HG03045 (cell line): Measurements from ENCODE around the gene SLC16A6.
A peak's percentile ranks its signal among the peaks of the same experiment; 100 is the strongest.
"Not testable (repeated sequence)": the region's sequence is repeated elsewhere in the genome, so short reads cannot be mapped to it uniquely, and the experiment has no call there.

Experiments
- ATAC-seq: cut with Tn5 transposase; IDR thresholded peaks from one replicate; pipeline ENCODE4 v1.9.1; 2021; ENCODE audit warnings: mild to moderate bottlenecking, moderate library complexity; ENCODE audit not compliant: unreplicated experiment

Gene SLC16A6

DNA sequence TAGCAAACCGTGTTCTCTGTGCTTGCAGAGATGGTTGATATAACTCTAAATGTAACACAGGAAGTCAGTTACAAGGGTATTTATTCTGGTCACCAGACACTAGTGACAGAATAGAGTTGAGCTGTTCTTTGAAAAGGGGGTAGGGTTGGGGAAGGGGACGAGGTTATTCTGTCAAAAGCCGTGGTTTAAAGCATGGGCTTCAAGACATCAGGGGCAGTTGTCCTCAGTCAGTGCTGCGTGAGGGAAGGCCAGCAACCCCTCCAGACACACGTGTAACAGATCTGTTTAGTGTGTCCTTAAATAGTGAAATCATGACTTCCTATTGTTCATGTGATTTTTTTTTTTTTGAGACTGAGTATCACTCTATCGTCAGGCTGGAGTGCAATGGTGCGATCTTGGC lies 37.5 kb downstream of the SLC16A6 start:
- ATAC-seq: not testable (repeated sequence)

DNA sequence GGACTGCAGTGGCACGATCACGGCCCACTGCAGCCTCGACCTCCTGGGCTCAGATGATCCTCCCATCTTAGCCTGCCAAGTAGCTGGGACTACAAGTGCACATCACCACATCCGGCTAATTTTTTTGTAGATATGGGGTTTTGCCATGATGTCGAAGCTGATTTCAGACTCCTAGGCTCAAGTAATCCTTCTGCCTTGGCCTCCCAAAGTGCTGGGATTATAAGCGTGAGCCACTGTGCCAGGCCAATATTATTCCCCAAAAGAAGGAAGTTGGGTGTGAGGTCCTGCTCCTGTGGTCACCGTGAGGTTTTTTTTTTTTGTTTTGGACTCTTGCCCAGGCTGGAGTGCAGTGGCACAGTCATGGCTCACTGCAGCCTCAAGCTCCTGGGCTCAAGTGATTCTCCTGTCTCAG lies 41.6 kb downstream of the SLC16A6 start:
- ATAC-seq: no peak

DNA sequence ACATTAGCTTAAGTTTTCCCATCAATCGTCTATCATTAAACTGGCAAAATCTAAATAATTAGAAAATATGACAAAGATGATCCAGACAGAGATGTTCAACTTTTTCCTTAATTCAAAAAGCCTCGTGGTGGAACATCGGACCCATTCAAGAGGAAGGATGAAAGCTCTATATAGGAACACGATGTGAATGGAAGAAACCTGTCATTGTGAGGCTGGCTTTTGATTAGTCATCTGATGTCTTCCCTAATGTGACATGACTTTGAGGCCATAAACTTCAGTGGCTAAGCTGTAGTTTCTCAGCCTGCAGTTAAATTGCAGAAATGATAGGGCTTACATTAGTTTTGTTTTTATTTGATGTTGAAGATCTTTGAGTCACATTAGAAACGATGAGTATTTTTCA lies 42.0 kb downstream of the SLC16A6 start:
- no peak for ATAC-seq

DNA sequence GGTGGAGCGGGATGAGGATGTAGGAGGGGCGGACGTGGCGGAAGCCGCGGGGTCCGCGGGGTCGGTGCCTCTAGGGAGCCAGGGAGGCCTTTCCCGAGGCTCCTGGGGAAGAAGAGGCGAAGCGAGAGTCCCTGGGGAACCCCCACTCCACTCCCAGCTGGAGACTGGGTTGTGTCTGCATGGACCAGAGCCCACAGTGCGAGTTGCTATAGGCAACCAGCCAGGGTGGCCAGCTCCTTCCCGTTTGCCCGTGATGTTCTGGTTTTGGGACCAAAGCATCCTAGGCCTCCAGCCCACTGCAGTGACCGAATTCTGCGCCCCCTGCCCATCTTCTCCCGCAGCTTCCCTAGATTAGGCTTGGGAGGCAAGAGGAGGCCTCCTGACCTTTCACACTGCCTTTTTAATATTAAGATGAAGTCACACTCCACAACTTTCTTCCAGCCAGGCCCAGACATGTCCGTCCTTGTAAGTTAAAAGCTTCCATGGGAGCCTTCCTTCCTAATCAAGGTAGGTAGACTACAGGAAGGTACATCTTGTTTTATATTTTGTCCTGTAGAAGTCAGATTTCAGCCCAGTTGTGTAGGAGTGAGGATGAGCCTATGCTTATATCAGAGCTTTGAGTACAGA lies 42.6 kb downstream of the SLC16A6 start:
- peak; percentile 35 for ATAC-seq

DNA sequence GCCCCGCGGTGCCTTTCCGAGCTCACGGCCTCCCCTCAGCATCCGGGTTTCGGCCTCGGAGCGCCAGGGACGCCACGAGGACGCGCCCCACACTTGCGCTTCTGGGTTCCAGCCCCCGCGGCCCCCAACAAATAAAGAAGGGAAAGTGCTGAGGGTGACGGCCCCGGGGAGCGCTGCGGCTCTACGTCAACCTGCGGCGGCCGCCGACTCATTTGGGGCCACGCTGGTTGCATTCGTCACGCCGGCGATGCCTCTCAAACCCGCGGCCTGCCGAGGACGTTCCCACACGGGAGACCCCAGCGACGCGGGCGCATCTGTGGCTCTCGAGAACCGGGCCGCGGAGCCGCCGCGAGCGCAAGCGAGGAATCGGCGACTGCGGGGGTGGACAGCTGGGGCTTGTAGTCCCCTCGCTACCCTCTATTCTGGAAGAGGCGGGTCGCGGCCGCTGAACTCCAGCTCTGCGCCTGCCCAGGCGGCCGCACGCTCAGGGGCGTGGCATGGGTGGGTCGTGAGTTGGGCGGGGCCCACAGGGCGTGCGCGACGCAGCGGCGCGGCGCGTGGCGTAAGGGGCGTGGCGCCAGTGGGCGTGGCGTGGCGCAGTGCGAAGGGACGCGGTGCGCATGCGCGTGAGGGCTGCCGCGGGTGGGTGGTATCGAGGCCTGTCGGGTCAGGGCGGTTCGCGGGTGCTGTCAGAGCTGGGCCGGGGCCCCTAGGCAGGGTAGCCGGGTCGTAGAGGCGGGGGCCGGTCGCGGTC lies 43.3 kb downstream of the SLC16A6 start, which contains the start of gene AMZ2:
Gene AMZ2, plus strand, starts transcription at position 599 of the 754 bp plus-strand sequence. CDS start 2,145 bp downstream, outside the sequence.
- peak; percentile 90 for ATAC-seq

DNA sequence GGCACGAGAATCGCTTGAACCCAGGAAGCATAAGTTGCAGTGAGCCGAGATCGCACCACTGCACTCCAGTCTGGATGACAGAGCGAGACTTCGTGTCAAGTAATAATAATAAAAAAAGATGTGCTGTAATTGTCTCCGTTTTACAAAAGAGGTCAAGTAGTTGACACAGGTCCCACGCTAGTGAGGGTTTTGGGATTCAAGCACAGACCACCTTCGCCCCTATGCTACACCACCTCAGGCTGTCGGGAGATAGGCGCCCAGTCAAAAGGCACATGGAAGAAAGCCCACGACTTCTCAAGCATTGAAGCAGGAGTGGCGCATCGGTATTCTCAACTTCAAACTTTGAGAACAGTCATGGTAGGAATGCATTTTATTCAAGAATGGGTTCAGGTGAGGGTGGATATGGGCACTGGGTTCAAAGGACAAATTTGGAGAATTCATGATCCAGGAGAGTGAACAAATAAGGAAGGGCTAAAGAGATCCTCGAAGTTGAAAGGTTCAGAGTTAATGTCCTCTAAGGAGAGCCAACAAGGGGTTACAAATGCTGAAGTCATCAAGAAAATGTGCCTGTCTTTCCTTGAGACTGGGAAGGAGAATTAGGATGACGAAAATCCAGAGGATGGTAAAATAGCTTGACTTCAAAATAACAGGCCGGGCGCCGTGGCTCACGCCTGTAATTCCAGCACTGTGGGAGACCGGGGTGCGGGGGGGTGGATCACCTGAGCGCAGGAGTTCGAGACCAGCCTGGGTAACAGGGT lies 44.5 kb downstream of the SLC16A6 start:
- ATAC-seq: no peak

DNA sequence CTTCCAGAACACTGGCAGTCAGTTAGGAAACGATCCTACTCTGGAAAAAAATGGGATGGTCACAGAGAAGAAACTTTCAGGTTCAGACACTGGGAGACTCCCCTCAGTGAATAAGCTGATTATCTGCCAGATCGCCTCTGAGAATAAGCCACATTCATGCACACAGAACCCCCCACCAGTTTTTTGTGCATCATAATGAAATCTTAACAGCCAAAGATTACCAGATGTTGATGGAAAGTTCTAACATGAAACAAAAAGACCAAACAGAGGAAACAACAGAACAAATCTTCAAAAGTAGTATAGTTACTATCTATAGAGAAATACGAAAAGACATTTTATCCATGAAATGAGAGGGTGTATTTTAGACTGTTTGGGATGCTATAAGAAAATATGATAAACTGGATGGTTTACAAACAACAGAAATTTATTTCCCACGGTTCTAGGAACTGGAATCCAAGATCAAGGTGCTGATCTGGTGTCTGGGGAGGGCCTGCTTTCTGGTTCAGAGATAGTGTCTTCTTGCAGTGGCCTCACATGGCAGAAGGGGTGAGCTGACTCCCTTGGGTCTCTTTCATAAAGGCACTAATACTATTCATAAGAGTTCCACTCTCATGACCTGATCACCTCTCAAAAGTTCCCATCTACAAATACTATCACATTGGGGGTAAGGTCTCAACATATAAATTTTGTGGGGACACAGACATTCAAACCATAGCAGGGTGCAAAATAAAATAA lies 51.1 kb downstream of the SLC16A6 start:
- ATAC-seq: no peak

DNA sequence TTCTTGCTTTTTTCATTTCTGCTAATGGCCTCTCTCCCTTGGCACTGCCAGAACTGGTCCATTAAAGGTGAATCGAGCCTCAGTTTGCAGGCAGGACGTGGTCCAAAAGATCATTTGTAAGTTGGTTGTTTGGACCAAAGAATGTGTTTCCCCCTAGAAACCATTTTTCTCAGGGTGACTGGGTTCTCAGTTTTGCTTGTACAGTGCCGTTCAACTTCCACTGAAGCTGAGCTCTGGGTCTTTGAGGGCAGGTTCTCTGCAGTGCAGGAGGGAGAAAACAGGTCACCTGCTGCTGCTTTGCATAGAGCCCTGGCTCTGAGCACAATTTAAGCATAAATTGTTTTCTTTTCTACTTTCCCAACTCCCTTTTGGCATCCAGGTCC lies 52.1 kb downstream of the SLC16A6 start:
- no peak for ATAC-seq

DNA sequence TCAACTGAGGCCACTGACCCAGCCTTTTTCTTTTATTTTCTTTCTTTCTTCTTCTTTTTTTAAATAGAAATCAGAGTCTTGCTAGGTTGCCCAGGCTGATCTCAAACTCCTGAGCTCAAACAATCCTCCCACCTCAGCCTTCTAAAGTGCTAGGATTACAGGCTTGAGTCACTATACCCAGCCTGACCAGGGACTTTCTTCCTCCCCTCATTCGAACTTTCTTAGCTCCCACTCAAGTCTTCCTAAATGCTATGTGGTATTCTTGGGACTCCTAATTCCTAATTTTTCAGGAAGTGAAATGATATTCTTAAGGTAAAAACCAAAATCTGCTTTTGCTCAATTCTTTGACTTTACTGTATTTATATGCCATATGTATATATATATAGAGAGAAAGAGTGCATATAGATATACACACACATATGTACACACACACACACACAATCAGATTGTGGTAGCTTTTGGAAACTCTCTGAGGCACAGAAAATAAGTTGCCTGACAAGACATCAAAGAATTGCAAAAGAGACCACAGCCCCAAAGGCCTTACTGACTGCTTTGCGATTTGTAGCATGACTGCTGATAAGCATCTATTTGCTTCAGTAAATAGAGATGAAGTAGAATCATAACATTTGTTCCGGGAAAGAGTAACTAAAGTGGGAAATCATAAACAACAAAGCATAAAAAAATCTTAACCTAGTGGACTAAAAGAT lies 52.6 kb downstream of the SLC16A6 start:
- peak; percentile 21 for ATAC-seq

DNA sequence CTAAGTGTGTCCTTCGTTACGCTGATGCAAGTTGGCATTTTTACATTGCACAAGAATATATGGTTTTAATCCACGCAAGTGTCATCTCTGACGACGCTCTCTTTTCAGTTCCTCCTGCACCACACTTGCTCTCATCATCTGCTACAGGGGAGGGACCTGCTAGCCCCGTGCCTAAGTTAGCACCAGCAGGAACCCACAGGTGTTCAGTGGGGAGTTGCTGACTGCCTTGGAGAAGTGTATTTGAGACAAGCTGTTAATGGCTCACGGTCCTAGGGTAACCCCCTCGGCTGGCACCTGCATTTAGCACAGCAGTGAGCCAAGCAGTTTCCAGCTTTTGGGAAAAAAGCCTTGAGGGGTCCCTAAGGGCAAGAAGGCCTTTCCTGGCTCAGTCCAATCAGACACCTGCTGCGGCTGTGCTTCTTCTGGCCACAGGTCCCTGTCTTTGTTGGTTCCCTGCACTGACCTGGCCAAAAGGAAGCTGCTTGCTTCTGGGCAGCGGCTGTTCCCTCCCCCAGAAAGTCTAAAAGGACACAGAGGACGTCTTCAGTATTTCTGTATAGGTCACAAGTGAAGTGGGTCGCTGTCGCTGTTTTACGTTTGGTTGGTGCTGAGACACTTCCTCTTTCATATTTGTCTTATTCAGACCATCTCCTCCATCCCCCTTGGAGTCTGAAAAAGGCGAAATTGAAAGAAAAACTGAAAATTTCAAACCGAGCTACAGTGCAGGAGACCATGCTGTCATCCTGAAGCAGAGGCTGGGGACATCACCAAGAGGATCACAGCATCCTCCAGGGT lies 53.4 kb downstream of the SLC16A6 start:
- ATAC-seq: peak; percentile 73

DNA sequence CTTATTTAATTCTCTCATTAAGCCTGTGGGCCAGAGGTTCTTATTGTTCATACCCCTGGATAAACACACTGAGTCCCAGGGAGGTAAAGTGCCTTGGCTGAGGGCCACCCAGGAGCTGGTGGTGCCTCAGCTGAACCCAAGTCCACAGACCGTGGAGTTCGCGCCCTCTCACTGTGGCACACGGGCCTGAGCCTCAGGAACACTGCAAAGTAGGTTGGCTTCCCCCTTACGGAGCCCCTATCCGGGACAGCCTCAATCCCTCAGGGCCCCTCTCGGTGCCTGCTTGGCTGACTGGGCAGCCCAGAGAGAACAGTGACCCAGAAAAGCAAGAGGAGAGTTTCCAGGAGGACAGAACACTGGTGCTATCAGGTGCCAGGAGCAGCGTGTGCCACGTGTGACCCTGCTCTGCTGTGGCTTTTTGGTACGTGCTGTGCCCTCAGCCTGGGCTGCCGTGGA lies 55.6 kb downstream of the SLC16A6 start:
- not testable (repeated sequence) for ATAC-seq

DNA sequence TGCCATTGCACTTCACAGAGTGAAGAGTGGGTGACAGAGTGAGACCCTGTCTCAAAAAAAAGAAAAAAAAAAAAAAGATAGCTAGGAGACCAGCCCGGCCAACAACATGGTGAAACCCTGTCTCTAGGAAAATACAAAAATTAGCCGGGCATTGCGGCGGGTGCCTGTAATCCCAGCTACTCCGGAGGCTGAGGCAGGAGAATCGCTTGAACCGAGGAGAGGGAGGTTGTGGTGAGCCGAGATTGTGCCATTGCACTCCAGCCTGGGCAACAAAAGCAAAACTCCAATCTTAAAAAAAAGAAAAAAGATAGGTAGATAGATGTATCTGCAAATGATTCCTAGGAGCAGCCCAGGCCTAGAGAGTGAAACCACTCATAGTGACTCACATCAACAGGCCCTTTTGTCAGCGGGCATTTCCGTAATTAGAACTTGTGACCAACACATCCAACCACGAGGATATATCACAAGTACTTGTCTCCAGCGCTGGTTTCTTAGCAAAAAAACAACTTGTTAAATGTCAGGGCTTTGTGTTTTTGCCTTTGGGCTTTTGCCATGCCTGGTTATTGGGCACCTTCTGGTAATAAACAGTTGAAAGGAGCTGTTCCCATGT lies 56.1 kb downstream of the SLC16A6 start:
- not testable (repeated sequence) for ATAC-seq

DNA sequence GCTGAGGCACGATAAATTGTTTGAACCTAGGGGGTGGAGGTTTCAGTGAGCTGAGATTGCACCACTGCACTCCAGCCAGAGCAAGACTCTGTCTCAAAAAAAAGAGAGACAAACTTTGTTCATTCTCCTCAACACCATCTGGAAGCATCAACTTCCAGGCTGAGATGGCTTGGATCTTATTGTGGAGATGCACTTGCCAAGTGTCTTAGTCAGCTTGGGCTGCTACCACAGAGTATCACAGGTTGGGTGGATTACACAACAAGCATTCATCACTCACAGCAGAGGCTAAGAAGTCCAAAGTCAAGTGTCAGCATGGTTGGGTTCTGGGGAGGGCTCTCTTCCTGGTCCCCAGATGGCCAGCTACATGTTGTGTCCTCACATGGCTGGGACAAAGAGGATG lies 58.2 kb downstream of the SLC16A6 start:
- ATAC-seq: not testable (repeated sequence)

DNA sequence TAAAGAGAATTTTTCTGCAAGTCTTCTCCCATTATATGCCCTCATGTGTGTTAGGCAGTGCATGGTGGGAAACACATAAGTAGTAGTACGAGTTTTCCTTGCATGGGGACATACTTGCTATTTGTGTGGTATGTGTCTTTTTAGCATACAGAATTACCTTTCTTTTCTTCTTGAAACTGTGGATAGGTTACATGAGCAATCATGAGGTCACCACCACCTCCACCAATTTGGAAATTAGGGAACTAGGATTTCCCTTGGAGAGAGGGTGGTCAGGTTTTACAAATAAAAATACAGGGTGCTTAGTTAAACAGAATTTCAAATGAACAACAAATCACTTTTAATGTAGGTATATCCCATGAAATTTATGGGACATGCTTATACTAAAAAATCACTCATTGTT lies 59.4 kb downstream of the SLC16A6 start:
- no peak for ATAC-seq

DNA sequence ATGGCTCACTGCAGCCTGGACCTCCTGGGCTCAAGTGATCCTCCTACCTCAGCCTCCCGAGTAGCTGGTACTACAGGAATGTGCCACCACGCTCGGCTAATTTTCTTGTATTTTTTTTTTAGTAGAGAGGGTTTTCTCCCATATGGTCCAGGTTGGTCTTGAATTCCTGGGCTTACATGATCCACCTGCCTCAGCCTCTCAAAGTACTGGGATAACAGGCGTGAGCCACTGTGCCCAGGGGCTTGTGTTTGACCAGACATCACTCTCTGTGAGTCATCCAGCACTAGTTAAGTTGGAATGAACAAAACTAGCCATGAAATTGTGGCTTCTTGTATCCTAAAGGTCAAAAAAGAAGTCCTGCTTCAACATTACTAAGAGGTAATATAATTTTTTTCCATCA lies 59.8 kb downstream of the SLC16A6 start:
- ATAC-seq: not testable (repeated sequence)

DNA sequence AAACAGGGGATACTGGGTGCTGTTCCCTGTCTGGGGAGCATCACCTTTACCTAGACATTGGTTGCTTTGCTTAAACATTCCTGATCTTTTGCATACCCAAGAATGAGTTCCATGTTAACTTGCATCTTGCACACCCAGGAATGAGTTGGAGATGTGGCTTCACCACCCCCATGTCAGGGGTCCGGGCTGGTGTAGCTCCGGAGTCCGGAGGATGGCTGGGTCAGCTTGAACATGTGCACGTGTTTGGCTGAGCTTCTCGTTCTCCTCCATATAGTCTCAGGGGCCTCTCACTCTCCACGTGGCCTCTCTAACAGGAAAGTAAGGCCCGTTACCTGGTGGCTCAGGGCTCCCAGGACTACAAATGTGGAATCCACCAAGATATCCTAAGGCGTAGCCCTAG lies 61.3 kb downstream of the SLC16A6 start:
- no peak for ATAC-seq

DNA sequence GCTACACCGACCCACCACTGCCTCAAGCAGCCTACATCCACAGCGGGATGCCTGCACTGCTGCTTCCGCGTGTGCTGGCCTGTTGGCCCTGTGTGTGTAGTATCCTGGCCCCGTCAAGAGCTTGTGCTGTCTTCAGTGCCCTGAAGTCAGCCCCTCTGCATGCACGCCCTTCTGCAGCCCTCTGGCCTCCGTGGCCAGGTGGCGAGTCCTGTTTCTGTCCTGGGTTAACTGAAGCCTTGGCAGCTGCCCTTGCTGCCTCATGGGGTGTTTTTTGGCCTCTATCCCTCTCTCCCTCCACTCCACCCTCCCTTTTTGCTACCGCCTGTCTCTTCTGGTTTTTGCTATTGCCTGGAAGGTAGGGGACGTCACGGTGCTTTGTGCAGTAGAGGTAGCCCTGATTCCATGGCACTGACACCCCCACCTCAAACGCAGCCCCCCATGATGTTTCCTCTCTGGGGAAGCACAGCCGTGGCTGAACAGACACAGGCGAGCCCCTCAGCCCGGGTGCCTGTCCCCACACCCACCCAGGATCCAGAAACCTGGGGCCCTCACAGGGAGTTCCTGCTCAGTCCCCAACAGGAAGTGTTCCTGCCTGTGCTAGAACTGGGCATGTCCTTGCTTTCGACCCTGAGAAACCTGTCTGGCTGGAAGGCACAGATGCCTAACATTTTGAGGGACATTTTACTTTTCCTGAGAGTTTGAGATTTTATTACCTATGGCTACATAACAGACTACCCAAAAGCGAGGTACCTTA lies 61.9 kb downstream of the SLC16A6 start:
- no peak for ATAC-seq

DNA sequence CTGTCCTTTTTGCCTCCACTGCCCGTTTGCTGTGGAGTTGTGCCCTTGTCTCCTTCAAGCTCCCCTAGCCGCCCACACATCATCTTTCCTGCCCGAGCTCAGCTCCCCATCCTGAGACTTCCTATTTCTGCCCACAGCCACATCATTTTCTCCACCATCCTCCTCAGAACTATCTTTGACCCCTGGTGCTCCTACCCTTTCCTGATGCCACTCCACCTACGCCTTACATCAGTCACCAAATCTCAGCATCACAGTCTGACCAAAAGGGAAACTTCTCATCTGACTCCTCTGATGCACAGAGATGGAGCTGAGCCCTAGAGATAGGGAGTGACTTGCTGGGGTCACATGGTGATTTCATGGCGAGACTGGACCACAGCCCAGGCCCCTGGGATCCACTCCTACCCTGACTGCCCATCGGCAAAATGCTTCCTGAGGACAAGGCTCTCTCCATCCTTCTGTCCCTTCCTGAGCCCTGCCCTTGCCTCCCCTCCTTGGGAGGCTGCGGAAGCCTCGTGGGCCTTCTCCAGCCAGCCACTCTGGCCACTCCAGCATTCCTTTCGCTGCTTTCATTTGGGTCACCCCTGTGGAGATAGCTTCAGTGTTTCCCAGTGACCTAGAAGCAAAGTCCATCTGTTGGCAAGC lies 62.8 kb downstream of the SLC16A6 start:
- not testable (repeated sequence) for ATAC-seq
